ENCODE measurements around the gene RAPSN.

GRCh38 chr11:47448566-47449427 is at the start of gene RAPSN:
- TF ChIP-seq POLR2A (IDR thresholded peaks at IDR 0.05; ENCODE audit: low read depth, low read length): no peak
- no peak for TF ChIP-seq CTCF (IDR thresholded peaks at IDR 0.05; ENCODE audit: extremely low read depth in 1 of 2, insufficient read depth in 1 of 2, low read depth in 1 of 2, low read length in 2 of 2)
- no peak for TF ChIP-seq EZH2 (IDR thresholded peaks at IDR 0.05; ENCODE audit: borderline replicate concordance, low read depth, low read length, severe bottlenecking)
- no peak for TF ChIP-seq POLR2AphosphoS5 (IDR thresholded peaks at IDR 0.05; ENCODE audit: insufficient read depth, low read depth, low read length)
- no peak for TF ChIP-seq JUN (IDR thresholded peaks at IDR 0.05; ENCODE audit: borderline replicate concordance, insufficient read depth, insufficient read length, low read depth)
- TF ChIP-seq FOS (IDR thresholded peaks at IDR 0.05; ENCODE audit: borderline replicate concordance, insufficient read depth, low read length): no peak

Data from endothelial cell of umbilical vein (primary cell).